ENCODE results near the gene LDB2. TPM values are rescaled to one million over a fixed set of nuclear protein-coding genes. Genes with fewer than 3 reads are reported as not detected.

Gene LDB2
- total RNA-seq, 1 donor from 2014 or later: 60.4 TPM

DNA sequence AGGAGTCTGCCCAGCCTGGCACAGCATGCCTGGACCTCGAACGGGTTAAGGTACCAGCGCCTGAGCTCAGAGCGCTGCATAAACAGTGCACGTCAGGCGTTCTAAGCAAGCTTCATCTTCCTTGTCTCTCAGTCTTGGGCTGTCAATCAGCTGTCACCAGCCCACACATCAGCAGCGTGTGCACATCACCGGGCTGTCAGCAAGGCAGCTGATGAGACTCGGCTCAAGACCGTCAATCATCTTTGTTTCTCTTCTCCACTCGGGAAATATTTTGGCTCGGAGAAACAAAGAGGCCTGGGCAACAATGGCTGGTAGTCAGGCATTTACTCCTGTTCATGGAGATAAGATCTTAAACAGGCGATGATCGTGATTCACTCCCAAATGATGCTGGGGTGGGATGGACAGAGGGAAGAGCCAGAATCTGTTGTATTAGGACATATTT lies 141.3 kb downstream of the LDB2 start:
- no peak for DNase-seq

DNA sequence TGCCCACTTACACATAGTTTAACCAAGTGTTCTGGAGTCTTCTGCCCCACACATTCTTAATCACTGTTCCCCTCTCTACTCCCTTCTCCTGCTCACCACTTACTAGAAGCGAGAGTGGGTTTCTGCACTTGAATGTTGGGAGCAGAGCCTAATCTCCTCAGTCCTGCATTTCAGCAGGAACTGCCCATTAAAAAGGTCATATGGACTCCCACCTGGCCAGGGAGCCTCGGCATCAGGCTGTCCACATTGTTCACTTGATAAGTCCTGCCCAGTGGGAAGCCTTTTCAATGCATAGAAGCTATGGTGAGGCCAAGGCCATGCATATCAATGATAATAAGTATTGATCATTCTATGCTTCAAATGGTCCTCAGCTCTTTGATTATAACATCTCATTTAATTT lies 144.3 kb downstream of the LDB2 start:
- DNase-seq: no peak

DNA sequence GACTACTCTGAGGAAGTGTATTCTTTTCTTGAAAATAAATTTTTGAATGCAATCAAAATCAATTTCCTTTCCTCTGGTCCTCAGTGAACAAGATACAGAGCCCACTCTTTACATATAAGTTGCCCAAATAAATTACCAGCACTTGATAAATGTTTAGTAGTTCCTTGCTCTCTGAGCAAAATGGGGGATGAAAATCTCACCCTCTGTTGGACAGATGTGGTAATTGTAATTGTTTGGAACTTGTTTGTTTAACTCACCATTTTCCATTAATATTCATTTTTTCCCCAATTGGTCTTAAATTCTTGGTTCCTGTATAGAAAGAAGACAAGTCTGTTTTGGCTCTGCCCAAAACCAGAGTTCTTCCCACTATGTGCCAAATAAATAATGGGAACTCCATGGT lies 146.3 kb downstream of the LDB2 start:
- DNase-seq: no peak

DNA sequence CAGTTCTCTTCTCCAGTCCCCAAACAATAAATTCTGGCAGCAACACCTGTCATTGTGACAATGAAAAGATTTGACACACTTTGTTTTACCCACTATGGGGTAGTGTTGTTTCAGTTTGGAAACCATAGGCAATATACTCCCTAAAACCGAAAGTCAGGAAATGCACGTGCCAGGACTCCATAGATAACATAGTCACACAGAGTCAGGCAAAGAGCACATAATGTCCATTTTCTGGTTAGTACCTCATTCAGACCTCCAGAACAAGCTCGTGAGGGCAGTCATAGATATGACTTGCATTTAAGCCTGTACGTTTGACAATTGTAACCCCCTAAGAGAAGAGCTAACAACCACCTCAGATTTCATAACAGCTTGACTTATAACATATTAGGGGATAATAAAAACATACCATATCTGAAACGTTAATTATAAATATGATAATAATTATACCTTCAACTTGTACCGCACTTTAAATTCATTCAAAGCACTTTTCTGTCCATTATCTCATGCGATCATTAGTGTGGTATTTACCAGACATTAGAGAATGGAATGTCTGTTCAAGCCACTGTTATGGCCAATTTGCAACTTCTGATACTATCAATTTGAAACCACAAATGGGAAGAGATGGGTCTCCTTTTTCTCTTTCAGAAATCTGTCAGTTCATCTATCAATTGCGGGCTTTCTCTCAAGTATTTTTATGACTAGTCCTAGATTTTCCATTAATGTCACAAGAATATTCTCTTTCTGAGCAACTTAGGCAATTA lies 147.4 kb downstream of the LDB2 start:
- no peak for DNase-seq

DNA sequence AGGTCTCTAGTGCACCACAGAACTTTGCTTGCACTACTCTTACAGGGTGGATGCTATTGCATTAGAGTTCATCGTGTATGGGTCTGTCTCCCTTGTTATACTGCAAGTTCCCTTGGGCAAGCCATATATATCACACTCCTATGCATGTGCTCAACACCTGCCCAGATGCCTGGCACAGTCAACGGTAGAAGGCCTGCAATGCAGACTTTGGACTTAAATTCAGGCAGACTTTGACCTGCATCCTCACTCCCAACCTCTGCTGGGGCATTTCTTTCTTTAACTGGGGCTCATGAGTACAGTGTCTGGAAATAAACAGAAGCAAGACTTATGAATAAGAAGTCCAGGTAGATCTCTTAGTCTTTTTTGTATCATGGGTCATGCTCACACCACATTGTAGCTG lies 148.2 kb downstream of the LDB2 start:
- DNase-seq: no peak

DNA sequence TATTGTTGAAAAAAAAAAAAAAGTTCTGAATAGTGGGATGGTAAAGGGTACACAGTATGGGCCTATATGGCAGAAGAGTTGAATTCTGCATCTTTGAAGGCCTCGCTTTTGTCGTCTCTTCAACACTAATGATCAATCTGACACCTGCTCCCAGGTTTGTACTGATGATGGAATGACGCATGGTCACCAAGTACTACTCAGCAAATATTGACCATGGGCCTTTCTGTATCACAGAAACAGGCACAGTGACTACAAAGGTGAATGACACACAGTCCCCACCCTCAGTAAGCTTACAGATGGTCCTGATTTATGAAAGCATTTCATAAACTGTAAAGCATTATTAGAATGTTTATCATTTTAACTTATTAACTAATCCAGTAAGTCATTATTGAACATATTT lies 152.6 kb downstream of the LDB2 start:
- DNase-seq: no peak

DNA sequence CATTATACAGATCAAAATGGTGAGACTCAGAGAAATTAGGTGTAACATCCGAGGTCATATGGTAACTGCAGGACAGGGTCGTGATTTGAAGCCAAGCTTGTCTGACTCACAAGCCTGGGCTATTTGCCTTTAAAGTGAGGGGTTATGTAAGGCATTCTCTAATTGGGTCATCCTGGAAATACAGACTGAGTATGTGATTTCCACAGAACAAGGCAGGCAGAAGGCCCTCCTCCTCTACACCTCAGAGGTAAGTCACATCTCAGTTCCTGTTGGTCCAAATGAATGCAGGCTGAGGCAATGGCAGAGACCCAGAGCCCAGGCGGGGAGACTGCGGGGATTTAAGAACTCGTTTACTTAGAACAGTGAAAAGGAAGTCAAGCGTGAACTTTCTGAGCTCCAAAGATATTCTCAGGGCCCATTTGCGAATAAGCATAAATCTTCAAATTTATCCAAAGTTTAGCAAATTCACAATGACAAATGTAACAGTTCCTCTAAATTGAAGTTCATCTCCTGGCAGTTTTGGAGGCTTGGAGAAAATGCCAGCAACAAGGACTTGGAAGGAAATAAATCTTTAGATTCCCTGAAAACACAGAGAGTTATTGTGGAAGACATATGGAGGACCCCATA lies 153.3 kb downstream of the LDB2 start:
- DNase-seq: peak; percentile 29

DNA sequence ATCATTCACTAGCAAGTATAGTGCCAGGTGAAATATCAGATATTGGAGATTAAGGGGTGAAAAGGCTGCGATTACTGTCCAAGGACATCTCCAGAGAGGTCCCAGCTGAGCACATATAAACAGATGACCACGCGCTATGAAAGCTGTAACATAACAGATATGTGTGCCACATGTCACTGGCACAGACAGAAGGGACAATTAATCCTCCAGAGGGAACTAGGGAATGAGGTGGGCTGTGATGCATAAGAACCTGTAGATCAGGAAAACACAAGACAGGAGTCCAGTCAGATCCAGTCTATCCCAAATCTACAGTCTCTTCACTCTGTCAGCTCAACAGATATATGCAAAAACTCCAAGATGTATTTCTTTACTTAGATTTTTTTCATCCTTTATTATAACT lies 157.2 kb downstream of the LDB2 start:
- DNase-seq: no peak

DNA sequence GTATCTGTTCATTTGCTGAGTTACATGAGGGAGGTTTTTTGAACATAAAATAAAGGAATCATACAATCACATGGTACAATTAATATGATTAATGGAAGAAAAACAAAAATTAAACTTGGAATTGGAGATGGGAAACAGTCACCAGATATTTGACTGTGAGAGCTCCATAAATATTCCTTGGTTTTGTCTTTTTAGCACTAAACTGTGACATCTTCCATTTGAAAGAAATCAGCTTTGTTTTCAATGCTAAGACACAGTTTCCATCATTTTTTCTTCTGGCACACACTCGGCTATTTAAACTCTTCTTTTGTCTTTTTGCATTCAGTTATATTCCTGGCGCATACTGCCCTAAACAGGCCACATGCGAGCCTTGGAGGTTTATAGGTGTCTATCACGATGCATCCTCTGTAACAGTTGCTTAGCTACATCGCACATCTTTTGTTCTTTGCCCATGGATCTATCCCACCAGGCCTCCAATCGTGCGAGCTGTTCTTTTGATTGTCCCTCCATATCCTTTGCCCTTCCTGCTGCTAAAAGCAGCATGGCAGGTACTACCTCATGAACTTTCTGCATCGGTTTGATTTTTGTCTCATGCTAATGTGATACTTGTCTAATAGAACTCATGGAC lies 158.3 kb downstream of the LDB2 start:
- no peak for DNase-seq

DNA sequence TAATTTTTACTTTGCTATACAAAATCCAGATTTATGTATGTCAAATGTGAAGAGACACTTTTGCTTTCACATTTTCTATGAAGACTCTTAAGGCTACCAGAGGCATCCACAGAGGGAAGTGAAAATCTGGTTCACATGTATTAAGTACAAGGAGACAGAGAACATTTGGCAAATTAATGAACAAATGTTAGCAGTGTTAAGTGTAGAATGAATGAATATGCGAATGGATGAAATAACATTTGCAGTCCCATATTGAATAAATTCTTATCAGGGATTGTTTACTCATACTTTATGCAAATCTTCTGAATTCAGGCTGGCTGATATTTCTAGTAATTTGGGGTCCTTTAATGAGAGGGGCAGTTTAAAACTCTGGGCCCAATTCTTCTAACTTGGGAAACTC lies 159.9 kb downstream of the LDB2 start:
- no peak for DNase-seq

DNA sequence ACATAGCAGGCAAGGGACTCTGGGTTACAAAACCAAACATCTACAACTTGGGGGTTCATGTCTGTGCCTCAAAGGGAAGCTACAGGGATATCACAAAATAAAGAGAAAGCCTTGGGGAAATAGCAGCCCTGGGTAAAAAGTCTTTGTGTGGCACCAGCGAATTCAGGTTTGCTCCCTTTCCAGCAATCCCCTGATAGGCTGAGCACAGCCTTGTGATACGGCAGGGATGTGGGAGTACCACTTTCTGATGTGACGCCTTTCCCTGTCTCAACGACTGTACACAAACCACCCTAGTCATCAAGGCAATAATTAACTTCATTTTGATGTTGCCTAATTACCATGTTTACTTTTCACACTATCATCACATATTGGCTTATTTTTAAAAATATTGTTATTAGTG lies 164.9 kb downstream of the LDB2 start:
- no peak for DNase-seq

DNA sequence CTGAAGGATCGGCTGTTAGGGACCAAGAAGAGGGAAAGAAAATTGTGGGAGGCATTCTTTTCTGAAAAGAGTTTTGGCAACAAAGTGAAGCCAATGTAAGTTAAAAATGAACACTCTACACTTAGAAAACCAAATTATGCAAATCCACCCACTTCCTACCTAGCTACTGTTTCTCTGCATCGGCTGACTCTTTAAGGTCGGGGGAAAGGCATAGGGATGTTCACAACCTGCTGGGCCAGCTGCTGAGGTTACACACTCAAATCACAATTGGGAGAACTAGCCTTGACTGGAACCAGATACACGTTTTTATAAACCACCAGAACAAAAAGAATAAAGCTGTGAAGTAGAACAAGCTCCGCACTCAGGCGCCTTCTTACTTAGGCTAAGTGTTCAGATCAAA lies 165.7 kb downstream of the LDB2 start:
- DNase-seq: no peak

DNA sequence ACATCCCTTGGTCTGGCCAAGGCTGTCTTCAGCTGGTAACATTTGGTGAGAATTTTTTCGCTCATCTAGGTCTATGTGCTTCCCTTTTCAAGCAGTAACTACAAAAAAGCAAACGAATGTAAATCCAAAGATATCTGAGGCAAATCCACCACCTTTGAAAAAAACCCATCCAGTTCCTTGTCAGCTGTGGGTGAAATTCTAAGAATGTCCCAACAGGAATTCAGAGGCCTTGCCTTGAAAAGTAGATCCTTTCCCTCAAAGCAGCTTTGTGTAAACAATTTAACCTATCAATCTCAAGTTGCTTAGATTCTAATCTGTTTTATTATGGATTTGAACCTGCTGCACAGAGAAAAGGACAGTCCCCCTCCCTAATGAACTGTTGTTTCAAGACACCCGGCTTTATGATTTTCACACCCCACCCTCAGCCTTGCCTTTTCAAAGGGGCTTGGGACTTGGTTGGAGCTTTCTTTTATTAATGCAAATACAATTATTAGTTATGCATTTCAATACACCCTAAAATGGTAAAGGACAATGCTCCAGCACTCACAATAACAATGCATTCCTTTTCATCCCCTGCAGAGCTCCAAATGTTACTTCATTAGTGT lies 166.6 kb downstream of the LDB2 start:
- no peak for DNase-seq

DNA sequence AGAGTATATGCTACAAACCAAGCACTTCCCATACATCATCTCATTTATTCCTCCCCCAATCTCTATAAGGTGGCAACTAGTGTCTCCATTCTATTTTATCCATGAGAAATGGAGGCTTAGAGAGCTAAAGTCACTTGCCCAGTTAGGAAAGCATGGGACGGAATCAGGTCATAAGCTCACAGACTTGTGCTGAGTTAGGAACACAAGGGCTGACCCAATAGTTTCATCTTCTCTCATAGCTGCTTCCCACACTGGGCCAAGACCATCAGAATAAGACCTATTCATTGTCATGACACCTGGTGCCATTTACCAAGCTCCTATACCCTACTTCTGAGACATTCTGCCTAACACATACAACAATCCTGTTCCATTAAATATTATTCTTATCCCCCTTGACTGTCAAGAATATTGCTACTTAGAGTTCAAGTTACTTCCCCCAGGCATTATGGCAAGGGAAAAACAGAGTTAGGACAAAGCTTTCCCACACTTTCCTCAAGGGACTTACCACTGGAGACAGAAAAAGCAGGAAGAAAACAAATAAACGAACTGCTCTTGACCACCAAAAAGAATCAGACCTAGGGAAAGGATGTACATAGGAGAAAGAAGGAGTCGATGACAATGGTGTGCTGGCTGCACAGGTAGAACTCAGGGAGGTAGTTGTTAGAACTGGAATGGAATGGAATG lies 167.8 kb downstream of the LDB2 start:
- DNase-seq: no peak

DNA sequence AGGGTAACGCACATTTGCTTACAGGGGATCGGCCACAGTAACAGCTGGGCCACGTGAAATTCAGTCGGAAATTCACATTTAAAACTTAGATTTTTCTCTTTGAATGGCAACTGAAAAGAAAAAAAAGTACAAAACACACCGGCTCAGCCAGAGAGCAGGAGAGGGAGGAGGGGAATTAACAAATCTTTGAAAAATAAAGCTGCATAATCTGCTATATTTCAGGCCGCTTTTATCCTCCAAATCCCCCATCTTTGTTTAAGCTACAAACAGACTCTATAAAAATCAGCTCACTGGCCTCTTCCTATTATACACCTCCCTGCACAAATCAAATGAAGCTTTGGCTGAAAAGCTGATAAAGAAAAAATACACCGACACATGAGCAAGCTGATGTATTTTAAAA lies 169.1 kb downstream of the LDB2 start:
- DNase-seq: no peak

DNA sequence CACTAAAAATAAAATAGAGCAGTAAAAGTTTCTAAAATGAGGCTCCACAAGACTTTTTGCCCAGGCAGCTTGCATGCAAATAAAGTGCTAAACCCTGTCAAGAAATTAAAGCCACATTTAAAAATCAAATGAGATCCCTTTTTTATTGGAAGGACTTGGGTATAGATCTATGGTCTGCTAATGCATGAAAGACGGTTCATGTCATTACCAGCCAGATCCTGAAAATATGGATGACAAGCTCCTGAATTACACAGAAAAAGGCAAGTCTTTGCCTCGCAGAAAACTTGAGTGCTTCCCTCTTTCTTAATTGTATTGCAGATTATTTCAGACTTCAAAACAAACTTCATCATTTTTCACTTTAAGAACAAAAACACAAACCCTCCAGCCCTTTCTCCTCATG lies 169.6 kb downstream of the LDB2 start:
- DNase-seq: no peak

DNA sequence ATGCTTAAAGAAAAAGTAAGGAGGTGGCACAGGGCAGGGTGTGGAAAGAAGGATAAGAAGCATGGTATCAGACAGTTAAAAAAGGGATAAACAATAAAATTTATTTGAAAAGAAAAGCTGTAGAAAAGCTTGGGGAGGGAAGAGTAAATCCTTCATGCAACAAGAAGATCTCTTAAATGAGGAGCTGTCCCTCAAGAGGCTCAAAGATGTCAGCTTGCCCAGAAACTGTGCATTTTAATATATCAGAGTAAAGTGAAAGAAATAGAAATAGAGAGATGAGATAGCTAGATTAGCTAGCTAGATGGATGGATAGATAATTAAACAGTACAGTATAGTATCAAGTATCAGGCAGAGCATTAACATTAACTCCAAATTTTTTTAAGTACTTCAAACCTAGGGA lies 170.3 kb downstream of the LDB2 start:
- no peak for DNase-seq

DNA sequence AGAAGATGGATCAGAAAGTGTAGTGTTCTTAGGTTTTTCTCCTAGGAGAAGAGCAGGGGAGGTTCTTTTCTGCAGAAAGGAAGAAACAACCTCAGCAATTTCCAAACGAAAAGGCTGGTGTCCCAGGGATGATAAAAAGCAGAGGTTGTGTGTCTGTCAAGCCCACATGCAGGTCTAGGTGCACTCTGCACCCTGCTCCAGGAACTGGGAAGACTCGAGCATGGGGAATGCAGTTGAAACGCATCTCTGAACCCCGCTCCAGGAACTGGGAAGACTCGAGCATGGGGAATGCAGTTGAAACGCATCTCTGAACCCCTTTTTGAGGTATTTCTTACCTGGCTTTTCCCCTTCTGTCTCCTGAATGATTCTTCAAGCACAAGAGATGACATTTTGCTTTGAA lies 171.2 kb downstream of the LDB2 start:
- no peak for DNase-seq

DNA sequence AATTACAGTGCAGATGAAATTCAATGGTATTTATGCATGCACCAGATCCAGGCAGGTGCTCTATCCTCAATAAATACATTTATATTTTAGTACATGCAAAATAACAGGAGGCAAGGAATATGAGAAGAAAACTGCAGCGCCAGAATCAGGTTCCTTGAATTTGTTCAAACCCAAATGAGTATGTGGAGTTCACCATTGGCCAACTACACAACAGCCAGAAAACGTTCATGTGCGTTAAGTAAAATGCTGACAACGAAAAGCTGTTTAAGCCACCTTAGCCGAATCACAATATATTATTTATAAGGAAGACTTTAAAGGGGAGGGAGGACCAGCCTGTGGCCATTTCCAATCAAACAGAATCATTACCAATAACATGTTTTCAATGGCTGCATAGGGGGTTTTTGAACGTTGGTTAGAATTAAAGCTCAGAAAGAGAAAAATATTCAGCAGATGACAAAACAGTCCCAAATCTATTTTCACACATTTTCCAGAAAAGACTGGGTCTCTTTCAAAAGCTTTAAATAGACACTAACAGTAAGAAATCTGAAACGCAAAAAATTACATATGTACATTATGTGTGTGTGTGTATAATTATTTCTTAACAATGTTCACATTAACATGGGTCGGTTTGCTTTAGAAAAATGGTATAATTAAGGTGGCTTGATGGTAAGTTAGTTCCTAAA lies 171.9 kb downstream of the LDB2 start:
- DNase-seq: no peak

DNA sequence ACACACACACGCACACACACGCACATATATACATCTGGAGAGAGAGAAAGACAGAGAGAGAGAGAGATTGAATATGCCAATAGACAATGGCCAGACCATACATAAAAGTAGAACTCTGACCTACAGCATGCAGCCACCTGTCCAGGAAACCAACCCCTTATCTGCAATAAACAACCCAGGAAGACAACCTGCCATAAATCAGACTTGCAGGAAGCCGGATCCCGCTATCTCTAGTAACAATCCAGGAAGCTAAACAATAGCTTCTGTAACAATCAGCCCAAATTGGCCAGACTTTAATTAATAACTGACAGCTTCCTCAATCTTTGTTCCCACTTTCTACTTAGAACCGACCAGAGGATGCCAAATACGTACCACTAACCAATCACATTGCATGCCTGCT lies 173.2 kb downstream of the LDB2 start:
- no peak for DNase-seq

DNA sequence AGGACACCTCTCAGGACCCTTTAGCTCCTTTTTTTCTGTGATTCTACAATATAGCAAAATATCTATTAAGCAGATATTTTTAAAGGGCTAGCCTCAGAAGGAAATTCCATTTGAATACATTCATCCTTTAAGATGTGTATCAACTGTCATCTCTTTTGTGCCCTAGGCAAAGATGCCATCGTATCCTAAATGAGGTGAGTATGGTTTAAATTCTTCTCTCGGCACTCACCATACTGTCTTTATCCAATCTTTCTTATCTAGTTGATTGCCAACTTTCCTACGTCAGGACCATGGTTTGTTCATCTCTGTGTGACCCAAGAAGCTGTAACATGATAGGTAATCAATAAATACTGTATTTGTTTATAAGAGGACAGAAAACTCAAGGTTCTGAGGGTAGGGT lies 176.0 kb downstream of the LDB2 start:
- no peak for DNase-seq

DNA sequence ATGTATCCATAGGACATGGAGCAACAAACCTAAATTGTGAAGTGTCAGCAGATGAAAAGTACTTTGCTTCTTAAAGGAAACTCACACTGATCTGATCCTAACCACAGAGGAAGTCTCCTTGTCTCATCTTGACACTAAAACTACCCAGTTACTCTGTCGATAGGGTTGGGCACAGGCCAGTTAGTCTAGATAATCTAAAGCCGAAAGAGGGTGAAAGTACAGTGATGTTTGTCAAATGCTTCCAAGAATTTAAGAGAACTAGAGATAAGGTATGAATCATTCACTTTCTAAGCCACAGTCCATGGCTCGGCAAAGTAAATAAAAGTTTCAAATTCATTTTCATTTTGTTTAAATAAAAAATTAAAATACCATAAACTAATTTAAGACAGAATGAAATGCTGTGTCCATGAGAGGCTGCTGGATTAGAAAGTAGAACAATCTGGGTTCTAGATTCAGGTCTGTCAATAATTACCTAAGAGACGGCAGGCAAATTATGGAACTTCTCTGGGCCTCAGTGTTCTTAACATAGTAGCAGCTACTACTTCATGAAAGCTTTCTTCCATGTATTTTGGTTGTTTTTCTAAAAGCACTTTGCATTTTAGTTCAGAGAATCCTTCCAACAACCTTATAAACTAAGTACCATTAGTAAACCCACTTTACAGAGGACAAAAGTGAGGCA lies 176.7 kb downstream of the LDB2 start:
- DNase-seq: no peak

Data from skin of body (tissue), 2 donors.